Brain microvascular endothelial cell (primary cell): ENCODE data around the gene SLC12A6.

Source experiments
- DNase-seq: peaks from one replicate; pipeline ENCODE4 v3.0.0-alpha.2; 2020
- H3K27ac ChIP-seq: fragments of 250-450 bp; sonication (Bioruptor Pico); 2 replicates; pipeline ENCODE4 v1.5.1; 2020; ENCODE audit warnings: mild to moderate bottlenecking, moderate library complexity
- H3K27me3 ChIP-seq: fragments of 250-450 bp; sonication (Bioruptor Pico); replicated peaks from 2 replicates; pipeline ENCODE4 v1.5.1; 2020; ENCODE audit warnings: mild to moderate bottlenecking
- H3K36me3 ChIP-seq: fragments of 250-450 bp; sonication (Bioruptor Pico); replicated peaks from 2 replicates; pipeline ENCODE4 v1.5.1; 2020; ENCODE audit warnings: mild to moderate bottlenecking
- H3K4me3 ChIP-seq: 2 replicates; pipeline ENCODE4 v1.5.1; 2011; ENCODE audit warnings: low read depth, mild to moderate bottlenecking, control low read depth, low read length, moderate library complexity
- in situ Hi-C: cut with HindIII; loops from 2 replicates; pipeline ENCODE4 v1.10.0; 2017; ENCODE audit warnings: low sequenced_read_pairs, low pct_ligation_motif_present
- TF ChIP-seq, protein P1 (sequence below): IDR thresholded peaks from 2 replicates; pipeline ENCODE4 v1.5.1; 2011; ENCODE audit warnings: low read depth, mild to moderate bottlenecking, moderate library complexity, low read length, control low read depth, inconsistent platforms; ENCODE audit errors: missing control alignments

The SLC12A6 gene

DNA sequence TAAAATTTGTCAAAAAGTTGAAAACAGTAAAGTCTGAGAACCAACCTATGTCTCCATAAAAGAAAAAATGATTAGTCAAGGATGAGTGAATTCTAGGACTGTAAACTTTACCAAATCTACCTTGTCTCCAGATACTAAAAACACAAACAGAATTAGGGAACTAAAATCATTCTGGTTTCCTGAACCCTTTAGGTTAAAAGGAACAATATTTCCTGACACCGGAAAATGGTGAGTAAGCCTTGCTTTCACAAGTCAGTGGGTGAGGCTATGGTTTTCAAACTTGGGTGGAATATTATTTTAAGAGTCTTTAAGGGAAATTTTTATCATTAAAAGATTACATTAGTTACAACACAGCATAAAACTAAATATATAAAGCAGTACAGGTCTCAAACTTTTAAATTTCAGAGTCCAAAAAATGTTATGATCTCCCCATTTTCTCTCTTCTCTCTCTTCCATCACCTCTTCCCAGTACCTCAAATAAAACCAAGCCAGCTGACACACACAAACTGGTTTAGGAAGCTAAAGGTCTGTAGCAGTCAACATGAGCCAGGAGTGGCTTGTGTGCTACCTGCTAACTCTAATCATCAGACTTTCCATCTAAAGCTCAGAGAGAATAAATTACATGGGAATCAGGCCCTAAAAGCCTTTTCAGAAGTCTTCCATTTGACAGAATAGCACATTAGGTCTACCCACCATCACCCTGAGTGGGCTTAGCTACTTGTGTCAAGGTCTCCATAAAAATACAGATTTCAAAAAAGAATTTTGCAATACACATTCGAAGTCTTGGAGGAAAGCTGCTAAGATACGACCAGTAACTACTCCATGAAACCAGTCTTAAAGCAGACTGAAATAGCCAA lies 2.2 kb downstream of the SLC12A6 start:
- TF ChIP-seq, protein P1, sequence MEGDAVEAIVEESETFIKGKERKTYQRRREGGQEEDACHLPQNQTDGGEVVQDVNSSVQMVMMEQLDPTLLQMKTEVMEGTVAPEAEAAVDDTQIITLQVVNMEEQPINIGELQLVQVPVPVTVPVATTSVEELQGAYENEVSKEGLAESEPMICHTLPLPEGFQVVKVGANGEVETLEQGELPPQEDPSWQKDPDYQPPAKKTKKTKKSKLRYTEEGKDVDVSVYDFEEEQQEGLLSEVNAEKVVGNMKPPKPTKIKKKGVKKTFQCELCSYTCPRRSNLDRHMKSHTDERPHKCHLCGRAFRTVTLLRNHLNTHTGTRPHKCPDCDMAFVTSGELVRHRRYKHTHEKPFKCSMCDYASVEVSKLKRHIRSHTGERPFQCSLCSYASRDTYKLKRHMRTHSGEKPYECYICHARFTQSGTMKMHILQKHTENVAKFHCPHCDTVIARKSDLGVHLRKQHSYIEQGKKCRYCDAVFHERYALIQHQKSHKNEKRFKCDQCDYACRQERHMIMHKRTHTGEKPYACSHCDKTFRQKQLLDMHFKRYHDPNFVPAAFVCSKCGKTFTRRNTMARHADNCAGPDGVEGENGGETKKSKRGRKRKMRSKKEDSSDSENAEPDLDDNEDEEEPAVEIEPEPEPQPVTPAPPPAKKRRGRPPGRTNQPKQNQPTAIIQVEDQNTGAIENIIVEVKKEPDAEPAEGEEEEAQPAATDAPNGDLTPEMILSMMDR = no peak
- no peaks in the 10 kb centered on the region for H3K36me3 ChIP-seq
- in situ Hi-C loops = loop anchor here (25.0 kb wide), 1 partner anchor 98 kb away; the partner anchor contains the start of gene EMC4
- peak overlapping the region; percentile 10 for H3K4me3 ChIP-seq
- no peaks in the 10 kb centered on the region for H3K27me3 ChIP-seq
- H3K27ac ChIP-seq = peak overlapping the region; percentile 61
- DNase-seq = no peak

DNA sequence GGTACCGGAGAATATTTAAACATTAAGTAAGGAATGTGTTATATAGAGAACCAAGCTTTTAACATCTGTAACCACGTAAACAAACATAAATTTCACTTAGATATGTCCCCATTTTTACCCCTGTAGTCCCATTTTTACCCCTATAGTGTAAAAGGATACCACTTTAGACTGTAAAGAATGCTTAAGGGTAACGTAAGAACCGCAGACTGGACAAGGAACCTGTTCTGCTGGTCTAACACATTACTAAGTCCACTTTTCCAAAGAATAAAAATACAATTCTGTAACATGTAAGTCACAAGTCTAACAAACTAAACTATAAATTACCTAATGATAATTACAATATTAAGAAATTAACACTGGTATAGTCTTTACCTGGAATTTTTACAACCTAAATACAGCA lies 2.9 kb downstream of the SLC12A6 start:
- in situ Hi-C loops = loop anchor here (25.0 kb wide), 1 partner anchor 97 kb away; the partner anchor contains the start of gene EMC4

DNA sequence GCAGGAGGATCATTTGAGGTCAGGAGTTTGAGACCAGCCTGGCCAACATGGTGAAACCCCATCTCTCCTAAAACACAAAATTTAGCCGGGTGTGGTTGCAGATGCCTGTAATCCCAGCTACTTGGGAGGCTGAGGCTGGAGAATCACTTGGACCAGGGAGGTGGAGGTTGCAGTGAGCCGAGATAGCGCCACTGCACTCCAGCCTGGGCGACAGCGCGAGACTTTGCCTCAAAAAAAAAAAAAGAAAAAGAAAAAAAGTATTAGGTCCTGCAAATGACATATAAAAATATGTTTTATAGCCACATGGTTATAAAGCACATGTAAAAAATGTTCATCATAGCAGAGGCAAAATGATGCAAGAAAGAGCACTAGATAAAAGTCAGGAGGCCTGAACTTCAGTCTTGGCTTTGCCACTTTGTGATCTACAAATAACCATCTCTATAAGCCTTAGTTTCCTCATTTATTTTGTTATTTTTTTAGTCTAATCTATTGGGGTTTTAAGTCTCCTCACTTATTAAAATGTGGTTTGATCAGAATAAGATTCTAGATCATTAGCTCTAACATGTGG lies 4.9 kb downstream of the SLC12A6 start:
- no peaks in the 10 kb centered on the region for H3K36me3 ChIP-seq
- in situ Hi-C loops = loop anchor here (25.0 kb wide), 1 partner anchor 95 kb away; the partner anchor contains the start of gene EMC4
- no peaks in the 10 kb centered on the region for H3K27me3 ChIP-seq
- H3K27ac ChIP-seq = no peak overlapping the region
- DNase-seq = no peak
- TF ChIP-seq, protein P1 = no peak
- H3K4me3 ChIP-seq = no peak overlapping the region

More for the DNA sequence above, 2.9 kb downstream of the SLC12A6 start:
- peak overlapping the region; percentile 10 for H3K4me3 ChIP-seq
- peak overlapping the region; percentile 61 for H3K27ac ChIP-seq
- no peaks in the 10 kb centered on the region for H3K27me3 ChIP-seq
- H3K36me3 ChIP-seq = no peaks in the 10 kb centered on the region
- no peak for DNase-seq
- TF ChIP-seq, protein P1 = no peak

DNA sequence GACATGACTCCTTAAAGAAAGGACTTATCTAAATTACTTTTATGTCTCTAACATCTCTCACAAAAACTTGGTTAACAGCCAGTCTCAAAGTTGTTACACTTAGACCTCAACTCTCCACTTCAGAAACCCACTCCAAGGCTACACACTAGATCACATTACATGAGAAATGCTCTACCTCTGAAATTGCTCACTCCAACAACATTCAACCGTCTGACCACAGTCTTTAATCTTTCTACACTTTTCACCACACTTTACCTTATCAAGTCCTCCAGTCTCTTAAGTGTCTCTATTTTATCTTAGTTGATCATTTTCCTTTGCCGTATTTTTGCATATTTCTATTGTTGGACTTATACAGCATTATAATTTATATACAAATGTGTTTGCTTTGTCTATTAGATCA lies 5.8 kb downstream of the SLC12A6 start:
- DNase-seq = no peak
- in situ Hi-C loops = loop anchor here (25.0 kb wide), 1 partner anchor 95 kb away; the partner anchor contains the start of gene EMC4
- Histone ChIP-seq H3K27me3 (no peaks in the 10 kb centered on the region), H3K27ac (no peak overlapping the region), H3K36me3 (no peaks in the 10 kb centered on the region), H3K4me3 (no peak overlapping the region)
- TF ChIP-seq, protein P1 = no peak

DNA sequence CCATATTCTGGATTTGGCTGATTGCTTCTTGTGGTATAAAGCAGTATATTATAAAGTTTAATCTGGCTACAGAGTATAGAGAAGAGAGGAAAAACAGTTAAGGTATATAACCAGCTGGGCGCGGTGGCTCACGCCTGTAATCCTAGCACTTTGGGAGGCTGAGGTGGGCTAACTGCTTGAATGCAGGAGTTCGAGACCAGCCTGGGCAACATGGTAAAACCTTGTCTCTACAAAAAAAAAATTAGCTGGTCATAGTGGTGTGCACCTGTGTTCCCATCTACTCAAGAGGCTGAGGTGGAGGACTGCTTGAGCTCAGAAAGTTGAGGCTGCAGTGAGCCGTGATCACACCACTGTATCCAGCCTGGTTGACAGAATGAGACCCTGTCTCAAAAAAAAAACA lies 7.3 kb downstream of the SLC12A6 start:
- Histone ChIP-seq H3K36me3 (no peaks in the 10 kb centered on the region), H3K27me3 (no peaks in the 10 kb centered on the region), H3K4me3 (no peak overlapping the region), H3K27ac (no peak overlapping the region)
- DNase-seq = no peak
- in situ Hi-C loops = loop anchor here (25.0 kb wide), 1 partner anchor 93 kb away; the partner anchor contains the start of gene EMC4
- TF ChIP-seq, protein P1 = no peak
